Upper lobe of left lung (tissue), 4 donors: ENCODE measurements around the gene FCRL5.

ENCODE experiments used
- CTCF ChIP-seq, 6 experiments: fragments of 450-650 bp in 4 of 6; fragments of 200-600 bp in 2 of 6; sonication (generic) in 2 of 6; IDR thresholded peaks; one replicate each; pipeline ENCODE4 v1.5.1; 2016 to 2019; ENCODE audit warnings: antibody characterized with exemption in 6 of 6
- EP300 ChIP-seq, 4 donors: sonication (generic); formaldehyde crosslinking; IDR thresholded peaks; one replicate each; pipeline ENCODE4 v1.5.1; 2017; ENCODE audit warnings: antibody characterized with exemption in 4 of 4, control low read depth in 2 of 4
- POLR2A ChIP-seq, 4 donors: fragments of 450-650 bp; IDR thresholded peaks; one replicate each; pipeline ENCODE4 v1.5.1; 2016 to 2017; ENCODE audit warnings: antibody characterized with exemption in 4 of 4, mild to moderate bottlenecking in 2 of 4
- POLR2AphosphoS5 ChIP-seq, 2 donors: sonication (generic); formaldehyde crosslinking; IDR thresholded peaks; one replicate each; pipeline ENCODE4 v1.5.1; 2017; ENCODE audit warnings: antibody characterized with exemption in 2 of 2

DNA sequence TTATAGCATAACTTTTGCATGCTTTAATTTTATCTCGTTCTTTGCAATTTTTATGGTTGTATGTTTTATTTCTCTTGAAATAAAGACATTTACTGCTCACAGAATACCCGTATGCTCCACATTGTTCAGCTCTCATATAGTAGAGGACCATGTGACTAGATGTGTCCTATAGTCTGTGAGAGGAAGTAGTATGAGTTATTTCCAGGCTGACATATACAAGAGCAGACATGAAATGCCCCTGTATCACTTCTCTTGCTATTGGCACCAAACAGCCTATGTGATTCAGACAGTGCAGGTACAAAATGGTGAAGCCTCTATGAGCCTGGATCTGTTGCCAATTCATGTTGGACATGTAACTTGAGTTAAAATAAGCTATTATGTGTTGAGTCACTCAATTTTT, 5.8 kb upstream of the FCRL5 start:
- TF ChIP-seq CTCF (IDR thresholded peaks at IDR 0.05): no peak
- no peak for TF ChIP-seq POLR2A (IDR thresholded peaks at IDR 0.05)
- no peak for TF ChIP-seq EP300 (IDR thresholded peaks at IDR 0.05)
- no peak for TF ChIP-seq POLR2AphosphoS5 (IDR thresholded peaks at IDR 0.05)
